GM21447 (cell line): ENCODE results near the gene GPR176.
"Not testable (repeated sequence)": the region's sequence is repeated elsewhere in the genome, so short reads cannot be mapped to it uniquely, and the experiment has no call there.

Source experiments
- ATAC-seq: cut with Tn5 transposase; IDR thresholded peaks from one replicate; pipeline ENCODE4 v1.9.1; 2021; ENCODE audit not compliant: unreplicated experiment

The GPR176 gene

GRCh38 chr15:39814489-39814888 is 105.6 kb downstream of the GPR176 start:
- no peak for ATAC-seq

DNA sequence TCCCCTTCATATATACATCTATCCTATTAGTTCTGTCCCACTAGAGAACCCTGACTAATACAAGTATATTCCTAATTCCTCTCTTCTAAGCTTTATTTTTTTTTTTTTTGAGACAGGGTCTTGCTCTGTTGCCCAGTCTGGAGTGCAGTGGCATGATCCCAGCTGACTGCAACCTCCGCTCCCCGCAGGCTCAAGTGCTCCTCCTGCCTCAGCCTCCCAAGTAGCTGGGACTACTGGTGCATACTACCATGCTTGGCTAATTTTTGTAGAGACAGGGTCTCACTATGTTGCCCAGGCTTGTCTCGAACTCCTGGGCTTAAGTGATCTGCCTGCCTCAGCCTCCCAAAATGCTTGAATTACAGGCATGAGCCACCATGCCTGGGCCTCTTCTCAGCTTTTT is 107.4 kb downstream of the GPR176 start:
- ATAC-seq: not testable (repeated sequence)

DNA sequence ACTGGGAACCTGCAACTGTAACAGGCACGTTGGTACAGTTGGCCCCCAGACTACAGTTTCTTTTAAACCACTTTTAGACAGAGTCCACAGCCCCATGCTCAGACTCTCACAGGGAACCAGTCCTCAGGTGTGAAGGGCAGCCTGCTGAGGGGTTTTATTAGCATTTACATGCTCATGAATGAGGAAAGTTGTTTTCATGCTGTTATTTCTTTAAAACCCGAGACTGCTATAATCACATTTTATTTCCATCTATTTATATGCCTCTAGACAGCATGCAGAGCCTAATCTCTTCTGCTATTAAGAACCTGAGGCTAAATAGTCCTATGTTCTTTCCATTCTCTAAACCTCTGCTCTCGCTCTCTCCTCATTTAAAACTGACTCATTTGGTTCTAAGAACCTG is 111.2 kb downstream of the GPR176 start:
- no peak for ATAC-seq

- no peak for ATAC-seq
Measured at GRCh38 chr15:39807791-39808190, 112.3 kb downstream of the GPR176 start.

- no peak for ATAC-seq
Measured at GRCh38 chr15:39804026-39804425, 116.0 kb downstream of the GPR176 start.

- ATAC-seq: no peak
Measured at GRCh38 chr15:39803016-39803415, 117.0 kb downstream of the GPR176 start.

DNA sequence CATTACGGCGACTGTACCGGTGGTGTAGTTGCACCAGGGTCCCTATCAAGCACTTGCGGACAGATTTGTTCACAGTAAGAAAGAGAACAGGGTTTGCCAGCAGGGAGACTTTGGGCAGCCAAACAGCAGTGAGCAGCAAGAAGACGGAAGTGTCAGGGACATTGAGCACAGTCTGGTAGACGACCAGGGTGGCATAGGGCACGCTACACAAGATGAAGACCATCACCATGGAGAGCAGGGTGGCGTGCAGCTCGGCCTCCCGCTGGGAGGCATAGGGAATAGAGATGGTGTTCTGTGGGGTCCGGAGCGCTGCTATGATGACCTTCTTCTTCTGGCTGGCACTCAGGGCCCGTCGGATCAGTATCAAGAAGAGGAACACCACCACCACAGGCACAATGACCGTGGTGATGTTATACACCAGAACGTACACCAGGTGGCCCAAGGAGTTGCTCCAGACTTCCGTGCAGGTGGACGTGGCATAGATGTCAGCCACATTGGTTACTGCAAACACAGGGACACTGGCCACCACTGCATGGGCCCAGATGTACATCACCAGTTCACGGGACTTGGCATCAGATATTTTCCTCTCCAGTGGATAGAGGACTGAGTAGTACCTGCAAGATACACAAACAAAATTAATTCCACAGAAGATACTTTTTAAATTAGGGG is 118.3 kb downstream of the GPR176 start:
- no peak for ATAC-seq

- no peak for ATAC-seq
Measured at GRCh38 chr15:39799552-39800011, 120.5 kb downstream of the GPR176 start.

- ATAC-seq: no peak
Measured at GRCh38 chr15:39798382-39798781, 121.7 kb downstream of the GPR176 start.

DNA sequence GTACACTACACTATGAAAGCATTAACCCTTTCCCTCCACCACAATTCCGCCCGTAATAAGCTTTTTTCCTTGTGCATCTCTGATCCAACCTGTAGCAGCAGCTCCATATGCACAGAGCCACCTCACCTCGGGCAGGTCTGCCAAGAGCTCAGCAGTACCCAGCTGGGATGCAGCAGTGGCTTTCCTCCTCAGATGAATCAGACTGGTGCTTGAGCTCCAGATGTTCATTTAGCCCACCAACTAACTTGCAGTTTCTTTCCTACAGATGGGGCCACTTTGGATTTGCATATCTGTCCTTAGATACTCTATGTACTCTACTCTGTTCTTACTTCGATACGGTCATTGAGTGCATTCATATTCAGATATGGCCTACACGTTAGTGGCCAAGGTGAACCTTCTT is 122.7 kb downstream of the GPR176 start:
- ATAC-seq: no peak

DNA sequence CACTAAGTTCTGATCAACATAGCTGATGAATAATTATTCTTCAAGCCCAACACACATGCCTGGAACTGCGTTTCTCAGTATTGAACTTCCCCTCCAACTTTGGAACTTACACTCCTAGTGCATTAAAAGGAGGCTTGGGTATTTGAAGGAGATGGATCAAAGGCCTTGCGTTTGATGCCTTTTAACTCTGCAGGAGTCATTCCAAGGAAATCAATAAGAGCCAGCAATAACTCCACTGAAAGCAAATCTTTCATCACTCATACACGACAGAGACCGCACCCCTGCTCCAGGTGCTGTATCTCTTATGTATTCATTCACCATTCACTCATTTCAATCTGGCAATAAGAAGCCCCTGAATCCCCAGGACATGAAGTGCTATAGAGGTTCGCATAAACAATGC is 123.5 kb downstream of the GPR176 start:
- no peak for ATAC-seq

GRCh38 chr15:39795486-39795885 is 124.6 kb downstream of the GPR176 start:
- no peak for ATAC-seq

GRCh38 chr15:39794954-39795353 is 125.1 kb downstream of the GPR176 start:
- no peak for ATAC-seq

GRCh38 chr15:39793923-39794322 is 126.1 kb downstream of the GPR176 start:
- ATAC-seq: no peak

DNA sequence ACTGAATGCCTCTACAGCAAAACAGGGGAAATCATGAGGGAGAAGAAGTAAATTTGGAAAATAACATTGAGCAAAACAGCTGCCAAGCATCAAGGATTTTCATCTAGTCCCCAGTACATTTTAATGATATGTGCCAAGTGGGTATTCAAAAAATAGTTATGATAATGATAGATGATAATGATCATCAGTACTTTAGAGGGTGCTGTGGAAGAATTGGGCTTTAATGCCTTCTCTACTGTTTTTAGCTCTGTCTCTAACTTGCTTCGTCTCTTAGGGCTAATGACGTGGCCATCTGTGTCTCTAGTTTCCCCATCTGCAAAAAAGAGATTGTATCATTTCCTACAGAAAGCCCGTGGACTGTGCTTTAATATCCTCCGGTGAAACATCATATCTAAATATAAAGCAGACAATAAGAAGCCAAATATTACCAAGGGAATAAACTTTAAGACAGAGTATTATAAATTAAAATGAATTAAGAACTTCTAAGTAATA is 127.2 kb downstream of the GPR176 start:
- ATAC-seq: no peak

- no peak for ATAC-seq
Measured at GRCh38 chr15:39792025-39792843, 127.8 kb downstream of the GPR176 start.

DNA sequence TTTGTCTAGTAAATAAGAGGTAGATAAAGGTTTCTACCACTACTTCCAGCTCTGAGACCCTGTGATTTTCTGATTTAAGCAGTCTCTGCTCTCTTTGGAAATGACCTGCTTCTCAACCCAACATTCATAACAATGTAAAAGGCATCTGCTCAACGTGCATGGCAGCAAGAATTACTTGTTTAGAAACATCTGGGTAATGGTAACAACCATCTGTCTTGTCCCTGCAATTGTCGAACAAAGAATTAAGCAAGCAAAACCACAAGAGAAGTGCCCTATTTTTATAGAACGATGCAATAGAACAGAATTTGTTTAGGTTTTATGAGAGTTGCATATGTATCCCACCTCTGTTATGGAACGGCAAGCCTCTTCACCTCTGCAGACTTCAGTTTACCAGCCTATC is 130.3 kb downstream of the GPR176 start:
- ATAC-seq: no peak

- no peak for ATAC-seq
Measured at GRCh38 chr15:39788800-39789565, 131.1 kb downstream of the GPR176 start.

- no peak for ATAC-seq
Measured at GRCh38 chr15:39788108-39788507, 132.0 kb downstream of the GPR176 start.

DNA sequence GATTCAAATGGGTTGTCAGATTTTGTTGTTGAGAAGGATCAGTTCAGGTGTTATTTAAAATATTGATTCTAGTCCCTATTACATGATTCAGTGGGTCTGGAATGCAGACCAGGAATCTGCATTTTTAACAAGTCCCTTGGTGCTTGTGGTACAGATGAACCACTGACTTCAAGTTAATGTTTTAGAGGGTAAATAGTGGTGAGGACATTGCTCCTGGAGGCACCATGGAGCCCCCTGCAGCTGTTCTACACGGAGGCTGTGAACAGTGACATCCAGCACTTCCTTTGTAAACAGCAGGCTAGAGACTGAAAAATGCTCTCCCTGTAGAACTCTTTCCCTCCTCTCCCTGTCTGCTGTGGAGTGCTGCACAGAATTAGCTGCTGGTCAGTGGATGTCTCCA is 132.6 kb downstream of the GPR176 start:
- no peak for ATAC-seq

GRCh38 chr15:39786447-39787056 is 133.5 kb downstream of the GPR176 start:
- ATAC-seq: no peak
